ENCODE results near the gene KCTD2. TPM values are rescaled to one million over a fixed set of nuclear protein-coding genes. Genes with fewer than 3 reads are reported as not detected.

The KCTD2 gene
- total and polyA plus RNA-seq, 4 donors, result 15.1 to 22.3 (median 19.4) TPM

- WGBS, 2 donors, result 93 to 95% methylated on average over 13 of the region's 13 CpGs
Measured at GRCh38 chr17:75063201-75063600, 16.2 kb downstream of the KCTD2 start.

GRCh38 chr17:75063626-75064025 lies 16.6 kb downstream of the KCTD2 start:
- no peak for ATAC-seq (ENCODE audit: insufficient read depth, low FRiP score)
- no peak overlapping the region for H3K4me3 ChIP-seq
- H3K36me3 ChIP-seq (ENCODE audit: control insufficient read depth in 4 of 4, insufficient read depth in 4 of 4, low read length in 4 of 4), result peaks cover 2 to 43% (median 31%) of the 10 kb centered on the region in 4 donors
- WGBS, 2 donors, result 92 to 96% methylated on average over 3 of the region's 3 CpGs
- DNase-seq, result no peak
- no peak overlapping the region for H3K9ac ChIP-seq (ENCODE audit: insufficient read depth in 1 of 2, low read length in 2 of 2)
- TF ChIP-seq CTCF (IDR thresholded peaks at IDR 0.05; ENCODE audit: control extremely low read depth, extremely low read depth), result no peak
- peaks cover 0 to 5% (median 0%) of the 10 kb centered on the region in 5 donors for H3K4me1 ChIP-seq (ENCODE audit: control insufficient read depth in 5 of 5, insufficient read depth in 5 of 5, low read length in 5 of 5)
- no peaks in the 10 kb centered on the region for H3K27me3 ChIP-seq (ENCODE audit: control insufficient read depth in 3 of 3, insufficient read depth in 3 of 3, low read length in 2 of 3)
- H3K9me3 ChIP-seq (ENCODE audit: control insufficient read depth in 4 of 4, insufficient read depth in 3 of 4, low read length in 3 of 4), result peaks cover 0 to 3% (median 0%) of the 10 kb centered on the region in 4 donors
- no peak overlapping the region for H3K27ac ChIP-seq (ENCODE audit: low read depth in 1 of 2, low read length in 1 of 2)

More at GRCh38 chr17:75063201-75063600, 16.2 kb downstream of the KCTD2 start:
- no peak for ATAC-seq (ENCODE audit: insufficient read depth, low FRiP score)
- H3K27ac ChIP-seq (ENCODE audit: low read depth in 1 of 2, low read length in 1 of 2), result no peak overlapping the region
- H3K4me3 ChIP-seq, result no peak overlapping the region
- peaks cover 2 to 43% (median 31%) of the 10 kb centered on the region in 4 donors for H3K36me3 ChIP-seq (ENCODE audit: control insufficient read depth in 4 of 4, insufficient read depth in 4 of 4, low read length in 4 of 4)
- H3K4me1 ChIP-seq (ENCODE audit: control insufficient read depth in 5 of 5, insufficient read depth in 5 of 5, low read length in 5 of 5), result peaks cover 0 to 5% (median 0%) of the 10 kb centered on the region in 5 donors
- no peak for DNase-seq
- TF ChIP-seq CTCF (IDR thresholded peaks at IDR 0.05; ENCODE audit: control extremely low read depth, extremely low read depth), result no peak
- H3K27me3 ChIP-seq (ENCODE audit: control insufficient read depth in 3 of 3, insufficient read depth in 3 of 3, low read length in 2 of 3), result no peaks in the 10 kb centered on the region
- peaks cover 0 to 3% (median 0%) of the 10 kb centered on the region in 4 donors for H3K9me3 ChIP-seq (ENCODE audit: control insufficient read depth in 4 of 4, insufficient read depth in 3 of 4, low read length in 3 of 4)
- no peak overlapping the region for H3K9ac ChIP-seq (ENCODE audit: insufficient read depth in 1 of 2, low read length in 2 of 2)

- DNase-seq (no peak), ATAC-seq (ENCODE audit: insufficient read depth, low FRiP score) (no peak)
- H3K36me3 ChIP-seq (ENCODE audit: control insufficient read depth in 4 of 4, insufficient read depth in 4 of 4, low read length in 4 of 4), result peaks cover 2 to 43% (median 31%) of the 10 kb centered on the region in 4 donors
- TF ChIP-seq CTCF (IDR thresholded peaks at IDR 0.05; ENCODE audit: control extremely low read depth, extremely low read depth), result no peak
- H3K9me3 ChIP-seq (ENCODE audit: control insufficient read depth in 4 of 4, insufficient read depth in 3 of 4, low read length in 3 of 4), result peaks cover 0 to 3% (median 0%) of the 10 kb centered on the region in 4 donors
- no peaks in the 10 kb centered on the region for H3K27me3 ChIP-seq (ENCODE audit: control insufficient read depth in 3 of 3, insufficient read depth in 3 of 3, low read length in 2 of 3)
- 95 to 96% methylated on average over 11 of the region's 11 CpGs for WGBS, 2 donors
- H3K4me1 ChIP-seq (ENCODE audit: control insufficient read depth in 5 of 5, insufficient read depth in 5 of 5, low read length in 5 of 5), result peaks cover 0 to 5% (median 0%) of the 10 kb centered on the region in 5 donors
- H3K27ac ChIP-seq (ENCODE audit: low read depth in 1 of 2, low read length in 1 of 2), result no peak overlapping the region
- H3K4me3 ChIP-seq, result no peak overlapping the region
- H3K9ac ChIP-seq (ENCODE audit: insufficient read depth in 1 of 2, low read length in 2 of 2), result no peak overlapping the region
Measured at GRCh38 chr17:75064040-75064439, 17.0 kb downstream of the KCTD2 start.

DNA sequence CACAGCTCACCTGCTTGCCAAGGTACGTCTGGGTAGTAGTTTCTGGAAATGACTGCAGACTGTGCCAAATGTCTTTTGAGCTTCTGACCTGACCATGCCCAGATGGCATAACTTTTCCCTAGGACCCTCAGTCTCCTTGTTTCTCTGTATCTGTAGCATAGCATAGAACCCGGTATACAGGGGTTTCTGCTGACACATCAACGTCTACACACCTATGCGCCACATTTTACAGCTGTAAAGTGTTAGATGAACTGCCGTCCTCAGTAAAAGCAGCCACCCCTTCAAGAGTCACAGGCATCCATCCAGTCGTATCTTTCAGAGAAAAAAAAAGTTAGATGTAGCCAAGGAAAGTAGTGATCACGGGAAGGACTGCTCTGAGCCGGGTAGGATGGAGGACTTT lies 17.4 kb downstream of the KCTD2 start:
- H3K4me1 ChIP-seq (ENCODE audit: control insufficient read depth in 5 of 5, insufficient read depth in 5 of 5, low read length in 5 of 5), result peaks cover 0 to 5% (median 0%) of the 10 kb centered on the region in 5 donors
- no peak for TF ChIP-seq CTCF (IDR thresholded peaks at IDR 0.05; ENCODE audit: control extremely low read depth, extremely low read depth)
- H3K27ac ChIP-seq (ENCODE audit: low read depth in 1 of 2, low read length in 1 of 2), result no peak overlapping the region
- H3K9ac ChIP-seq (ENCODE audit: insufficient read depth in 1 of 2, low read length in 2 of 2), result no peak overlapping the region
- H3K27me3 ChIP-seq (ENCODE audit: control insufficient read depth in 3 of 3, insufficient read depth in 3 of 3, low read length in 2 of 3), result no peaks in the 10 kb centered on the region
- H3K9me3 ChIP-seq (ENCODE audit: control insufficient read depth in 4 of 4, insufficient read depth in 3 of 4, low read length in 3 of 4), result peaks cover 0 to 3% (median 0%) of the 10 kb centered on the region in 4 donors
- no peak overlapping the region for H3K4me3 ChIP-seq
- ATAC-seq (ENCODE audit: insufficient read depth, low FRiP score), result no peak
- peaks cover 2 to 42% (median 29%) of the 10 kb centered on the region in 4 donors for H3K36me3 ChIP-seq (ENCODE audit: control insufficient read depth in 4 of 4, insufficient read depth in 4 of 4, low read length in 4 of 4)
- WGBS, 2 donors, result 90 to 95% methylated on average over 8 of the region's 8 CpGs
- no peak for DNase-seq

Measured in lung (tissue), 12 donors.